K562 (cell line): ENCODE data around the gene DISC1. TPM values are rescaled to one million over a fixed set of nuclear protein-coding genes. Genes with fewer than 3 reads are reported as not detected.
A peak's percentile ranks its signal among the peaks of the same experiment; 100 is the strongest.
"Not testable (repeated sequence)": the region's sequence is repeated elsewhere in the genome, so short reads cannot be mapped to it uniquely, and the experiment has no call there.

Source experiments
- ATAC-seq: fragments of 200-7000 bp; cut with Tn5 transposase; 3 replicates; pipeline ENCODE4 v1.9.1; 2020; ENCODE audit warnings: moderate library complexity
- BruUV-seq: library from RNA; stranded (reverse); fragments of 400-500 nt; replicated peaks from 2 replicates; lab custom pipeline; 2021; lab: Mats Ljungman, UMichigan
- CTCF ChIA-PET: fragments of 300-600 bp; formaldehyde crosslinking; extraction: SDS; loops from one replicate; lab custom pipeline; 2021; ENCODE audit warnings: low intra/inter-chr PET ratio; lab: Yijun Ruan, JAX
- POLR2A ChIA-PET: fragments of 300-600, 350-650 bp; sonication (Branson Sonifier 250); formaldehyde crosslinking; extraction: SDS; loops from one replicate; lab custom pipeline; 2021; ENCODE audit warnings: antibody characterized with exemption, inconsistent platforms; lab: Yijun Ruan, JAX
- DNase-seq, 4 experiments: peaks; one replicate each; pipeline versions ENCODE4 v3.0.0 to v3.0.0-alpha.2; 2011 to 2018; ENCODE audit warnings: low spot score in 3 of 4, mixed read lengths in 3 of 4; ENCODE audit errors: extremely low read depth in 1 of 4
- FAIRE-seq: peaks from 2 replicates; lab custom pipeline; 2011; peaks lifted over from hg19 to GRCh38; lab: Jason Lieb, UNC
- H2AFZ ChIP-seq: 2 replicates; pipeline ENCODE4 v1.6.0; 2011; ENCODE audit warnings: low read depth, low read length, control low read depth, inconsistent platforms
- H3K27ac ChIP-seq: fragments of 200-600 bp; 3 replicates; pipeline ENCODE4 v1.8.0; 2011; ENCODE audit warnings: low read depth, mild to moderate bottlenecking, control low read depth, inconsistent platforms, low read length, moderate library complexity, mixed read lengths; ENCODE audit errors: extremely low read depth
- H3K27me3 ChIP-seq, 2 experiments: fragments of 300-600 bp in 1 of 2; 2 replicates in 1 of 2; 3 replicates in 1 of 2; pipeline versions ENCODE4 v1.6.0 to v1.8.0; 2011; ENCODE audit warnings: inconsistent platforms in 2 of 2, low read length in 2 of 2, mild to moderate bottlenecking in 1 of 2, mixed read lengths in 1 of 2, moderate library complexity in 1 of 2; ENCODE audit not compliant: control insufficient read depth in 2 of 2, insufficient read depth in 2 of 2
- H3K36me3 ChIP-seq: fragments of 300-600 bp; 3 replicates; pipeline ENCODE4 v1.8.0; 2011; ENCODE audit warnings: mild to moderate bottlenecking, low read length, inconsistent platforms; ENCODE audit not compliant: control insufficient read depth, insufficient read depth
- H3K4me1 ChIP-seq, 2 experiments: fragments of 200-600 bp in 1 of 2; replicated peaks in 1 of 2; 2 replicates in 1 of 2; 3 replicates in 1 of 2; pipeline versions ENCODE4 v1.5.1 to v1.8.0; 2011; ENCODE audit warnings: inconsistent platforms in 2 of 2, low read length in 2 of 2, mild to moderate bottlenecking in 1 of 2, mixed read lengths in 1 of 2, moderate library complexity in 1 of 2; ENCODE audit not compliant: control insufficient read depth in 2 of 2, insufficient read depth in 2 of 2
- H3K4me2 ChIP-seq: 2 replicates; pipeline ENCODE4 v1.6.1; 2011; ENCODE audit warnings: low read length, control low read depth, inconsistent platforms, mixed read lengths; ENCODE audit not compliant: insufficient read depth
- H3K4me3 ChIP-seq: fragments of 200-600 bp; sonication (generic), shearing (Covaris generic); 2 replicates; pipeline ENCODE4 v1.5.1; 2016; ENCODE audit warnings: control low read depth, inconsistent platforms
- H3K79me2 ChIP-seq: fragments of 200-600 bp; 3 replicates; pipeline ENCODE4 v1.8.0; 2011; ENCODE audit warnings: low read length, inconsistent platforms; ENCODE audit not compliant: control insufficient read depth, insufficient read depth
- H3K9ac ChIP-seq, 2 experiments: 2 replicates each; pipeline versions ENCODE4 v1.6.0 to v1.6.1; 2011; ENCODE audit warnings: low read depth in 2 of 2, low read length in 2 of 2, control low read depth in 1 of 2, inconsistent platforms in 1 of 2, mild to moderate bottlenecking in 1 of 2, mixed read lengths in 1 of 2; ENCODE audit not compliant: insufficient read depth in 1 of 2
- H3K9me1 ChIP-seq: one replicate; pipeline ENCODE4 v1.6.0; 2011; ENCODE audit warnings: inconsistent platforms, mild to moderate bottlenecking, low read length, moderate library complexity; ENCODE audit not compliant: control insufficient read depth, insufficient read depth
- H3K9me3 ChIP-seq: replicated peaks from 2 replicates; pipeline ENCODE4 v1.5.1; 2011; ENCODE audit warnings: low read depth, low read length, inconsistent platforms; ENCODE audit not compliant: control insufficient read depth, insufficient read depth
- H4K20me1 ChIP-seq: replicated peaks from 2 replicates; pipeline ENCODE4 v1.6.1; 2011; ENCODE audit warnings: low read length, inconsistent platforms, mixed read lengths; ENCODE audit not compliant: control insufficient read depth, insufficient read depth
- ERF ChIP-seq: fragments of 450-650 bp; formaldehyde crosslinking; IDR thresholded peaks from 2 replicates; pipeline ENCODE4 v1.4.0; 2020; ENCODE audit warnings: mild to moderate bottlenecking, mixed read lengths
- FOSL1 ChIP-seq: fragments of 200-800 bp; sonication (Bioruptor generic); conservative IDR thresholded peaks from 2 replicates; pipeline ENCODE4 v1.6.1; 2016; ENCODE audit warnings: missing genetic modification characterization, missing compliant biosample characterization
- JUN ChIP-seq, 2 experiments: sonication (generic) in 1 of 2; formaldehyde crosslinking in 1 of 2; IDR thresholded peaks; 2 replicates each; pipeline versions ENCODE4 v1.6.1 to v1.8.0; 2012 to 2022; ENCODE audit warnings: borderline replicate concordance in 2 of 2, mild to moderate bottlenecking in 2 of 2, improper control_type of control experiment in 1 of 2, low read depth in 1 of 2, low read length in 1 of 2, missing genetic modification reagents in 1 of 2
- JUND ChIP-seq, 2 experiments: IDR thresholded peaks; 2 replicates in 1 of 2; 3 replicates in 1 of 2; pipeline ENCODE4 v1.6.1; 2011; ENCODE audit warnings: borderline replicate concordance in 2 of 2, low read depth in 2 of 2, low read length in 2 of 2, improper control_type of control experiment in 1 of 2, missing biosample characterization in 1 of 2, missing genetic modification characterization in 1 of 2, missing genetic modification reagents in 1 of 2
- WGBS: fragments of 100-300 bp; shearing (Covaris generic); methylation state at CpG from one replicate; pipeline ENCODE4 v1.1.6; 2016; ENCODE audit warnings: low coverage, mixed read lengths; ENCODE audit not compliant: insufficient coverage; ENCODE audit errors: missing lambda C conversion rate; 5-methylcytosine and 5-hydroxymethylcytosine counted together
- in situ Hi-C: fragments of 300-500 bp; cut with MboI; formaldehyde crosslinking; loops from 4 replicates; pipeline ENCODE4 v1.15.0; 2018; ENCODE audit warnings: inconsistent platforms, mixed read lengths
- intact Hi-C: fragments of 100-400 bp; cut with micrococcal nuclease; formaldehyde crosslinking; loops from 2 replicates; pipeline ENCODE4 v1.14.2; 2022
- polyA plus RNA-seq, 8 experiments: library from polyadenylated mRNA; depleted of rRNA in 4 of 8; stranded (reverse) in 5 of 8; unstranded in 3 of 8; fragments of >200 nt; fragmentation: Nextera tagmentation in 2 of 8; fragmentation: Illumina TruSeq in 1 of 8; extraction: Ambion mirVana in 2 of 8; extraction: Trizol in 1 of 8; gene quantifications; 2 replicates each; pipeline versions ENCODE4 v1.2.1 to v1.2.3, GENCODE V29; 2011 to 2014; ENCODE audit warnings: inconsistent platforms in 1 of 8, missing spikeins in 1 of 8
- total RNA-seq, 7 experiments: library from RNA; depleted of rRNA in 6 of 7; stranded (reverse); fragments of >200 nt in 6 of 7; fragmentation: Illumina TruSeq in 2 of 7; extraction: Trizol in 2 of 7; gene quantifications; 2 replicates each; pipeline versions ENCODE4 v1.2.1 to v1.2.3, GENCODE V29; 2011 to 2021; ENCODE audit warnings: low replicate concordance in 1 of 7
- TF ChIP-seq, protein P1 (sequence below): fragments of 450-650 bp; IDR thresholded peaks from 2 replicates; pipeline ENCODE4 v1.7.0; 2016; ENCODE audit warnings: borderline replicate concordance
- TF ChIP-seq, protein P2 (sequence below), 2 experiments: fragments of 450-650 bp in 1 of 2; sonication (generic) in 1 of 2; formaldehyde crosslinking in 1 of 2; IDR thresholded peaks in 1 of 2; conservative IDR thresholded peaks in 1 of 2; 2 replicates each; pipeline versions ENCODE4 v1.6.1 to v1.8.1; 2016 to 2023; ENCODE audit warnings: mild to moderate bottlenecking in 2 of 2, moderate library complexity in 2 of 2, inconsistent platforms in 1 of 2, missing genetic modification reagents in 1 of 2
- TF ChIP-seq, protein P3 (sequence below): sonication (generic); formaldehyde crosslinking; IDR thresholded peaks from 2 replicates; pipeline ENCODE4 v1.4.0; 2020; ENCODE audit warnings: mild to moderate bottlenecking, missing genetic modification reagents

The DISC1 gene
- total and polyA plus RNA-seq, 9 of the 15 experiments (the other 6 are each of a cell fraction or from before 2014, with no cell fraction given), result 0.01 to 0.11 (median 0.08) TPM; not detected in 1

DNA sequence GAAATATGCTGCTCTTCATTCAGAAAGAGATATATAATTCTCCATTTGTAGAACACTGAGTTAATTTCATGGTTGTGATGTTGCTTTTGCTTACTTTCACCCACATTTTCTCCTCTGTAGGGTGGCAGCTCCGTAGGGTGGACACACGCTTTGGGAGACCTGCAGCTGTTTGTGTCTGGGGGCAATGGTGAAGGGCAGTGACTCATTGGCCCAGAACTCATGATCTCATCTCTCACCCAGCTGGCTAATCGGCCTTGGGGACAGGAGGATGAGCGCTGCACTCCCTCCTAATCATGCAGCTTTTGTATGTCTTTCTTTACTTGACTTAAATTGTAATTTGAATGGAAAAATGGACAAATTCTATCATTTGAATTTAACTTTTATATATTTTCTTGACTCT is 9.6 kb downstream of the DISC1 start:
- no TSS peak for BruUV-seq
- 1% methylated on average over 4 of the region's 4 CpGs for WGBS
- Histone ChIP-seq H3K27me3 (peaks cover 21 to 22% of the 10 kb centered on the region in 2 experiments; a peak in 4 of 5 replicates), H3K4me1 (no peaks in the 10 kb centered on the region), H3K79me2 (no peaks in the 10 kb centered on the region), H3K4me2 (no peak overlapping the region), H2AFZ (no peak overlapping the region), H3K9ac (no peak overlapping the region)
- intact Hi-C loops, result no loop called here
- FAIRE-seq (no peak), DNase-seq (no peak)
- in situ Hi-C loops, result no loop called here
- TF ChIP-seq ERF (CRISPR knock-in tag), result no peak
- TF ChIP-seq, protein P1, sequence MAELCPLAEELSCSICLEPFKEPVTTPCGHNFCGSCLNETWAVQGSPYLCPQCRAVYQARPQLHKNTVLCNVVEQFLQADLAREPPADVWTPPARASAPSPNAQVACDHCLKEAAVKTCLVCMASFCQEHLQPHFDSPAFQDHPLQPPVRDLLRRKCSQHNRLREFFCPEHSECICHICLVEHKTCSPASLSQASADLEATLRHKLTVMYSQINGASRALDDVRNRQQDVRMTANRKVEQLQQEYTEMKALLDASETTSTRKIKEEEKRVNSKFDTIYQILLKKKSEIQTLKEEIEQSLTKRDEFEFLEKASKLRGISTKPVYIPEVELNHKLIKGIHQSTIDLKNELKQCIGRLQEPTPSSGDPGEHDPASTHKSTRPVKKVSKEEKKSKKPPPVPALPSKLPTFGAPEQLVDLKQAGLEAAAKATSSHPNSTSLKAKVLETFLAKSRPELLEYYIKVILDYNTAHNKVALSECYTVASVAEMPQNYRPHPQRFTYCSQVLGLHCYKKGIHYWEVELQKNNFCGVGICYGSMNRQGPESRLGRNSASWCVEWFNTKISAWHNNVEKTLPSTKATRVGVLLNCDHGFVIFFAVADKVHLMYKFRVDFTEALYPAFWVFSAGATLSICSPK, result no peak
- TF ChIP-seq FOSL1 (tag), result peak; percentile 57
- TF ChIP-seq, protein P2, sequence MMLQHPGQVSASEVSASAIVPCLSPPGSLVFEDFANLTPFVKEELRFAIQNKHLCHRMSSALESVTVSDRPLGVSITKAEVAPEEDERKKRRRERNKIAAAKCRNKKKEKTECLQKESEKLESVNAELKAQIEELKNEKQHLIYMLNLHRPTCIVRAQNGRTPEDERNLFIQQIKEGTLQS (IDR thresholded peaks at IDR 0.05), result peak; percentile 65
- TF ChIP-seq, protein P2 (CRISPR knock-in tag; conservative IDR thresholded peaks at IDR 0.05), result no peak
- 0 out of 2 replicates have a peak, but pooled peaks have one; percentile 38 for TF ChIP-seq JUN (IDR thresholded peaks at IDR 0.05; ENCODE audit: borderline replicate concordance, low read depth, low read length)
- no peak for TF ChIP-seq JUN (CRISPR knock-in tag; IDR thresholded peaks at IDR 0.05; ENCODE audit: borderline replicate concordance)
- TF ChIP-seq, protein P3, sequence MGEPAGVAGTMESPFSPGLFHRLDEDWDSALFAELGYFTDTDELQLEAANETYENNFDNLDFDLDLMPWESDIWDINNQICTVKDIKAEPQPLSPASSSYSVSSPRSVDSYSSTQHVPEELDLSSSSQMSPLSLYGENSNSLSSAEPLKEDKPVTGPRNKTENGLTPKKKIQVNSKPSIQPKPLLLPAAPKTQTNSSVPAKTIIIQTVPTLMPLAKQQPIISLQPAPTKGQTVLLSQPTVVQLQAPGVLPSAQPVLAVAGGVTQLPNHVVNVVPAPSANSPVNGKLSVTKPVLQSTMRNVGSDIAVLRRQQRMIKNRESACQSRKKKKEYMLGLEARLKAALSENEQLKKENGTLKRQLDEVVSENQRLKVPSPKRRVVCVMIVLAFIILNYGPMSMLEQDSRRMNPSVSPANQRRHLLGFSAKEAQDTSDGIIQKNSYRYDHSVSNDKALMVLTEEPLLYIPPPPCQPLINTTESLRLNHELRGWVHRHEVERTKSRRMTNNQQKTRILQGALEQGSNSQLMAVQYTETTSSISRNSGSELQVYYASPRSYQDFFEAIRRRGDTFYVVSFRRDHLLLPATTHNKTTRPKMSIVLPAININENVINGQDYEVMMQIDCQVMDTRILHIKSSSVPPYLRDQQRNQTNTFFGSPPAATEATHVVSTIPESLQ (CRISPR knock-in tag), result no peak
- peak; percentile 41; the same call in 1 of the 2 replicates for TF ChIP-seq JUND (IDR thresholded peaks at IDR 0.05; ENCODE audit: borderline replicate concordance, low read depth, low read length)
- TF ChIP-seq JUND (tag; IDR thresholded peaks at IDR 0.05; ENCODE audit: borderline replicate concordance, low read depth, low read length), result peak; percentile 67; the same call in 2 of the 3 replicates
- TF ChIP-seq, all 486 proteins: peak for 4
- no peak overlapping the region for H3K4me3 ChIP-seq
- H4K20me1 ChIP-seq, result no peaks in the 10 kb centered on the region
- ChIA-PET POLR2A (interaction anchor here (0.8 kb wide), 1 partner anchor 9 kb away, joined by 4 read pairs; no protein-coding TSS in a partner anchor), CTCF (no interaction called here)
- ATAC-seq, result no peak; the same call in 2 of the 3 replicates
- H3K9me3 ChIP-seq, result no peaks in the 10 kb centered on the region
- H3K27ac ChIP-seq, result no peak overlapping the region
- no peaks in the 10 kb centered on the region for H3K36me3 ChIP-seq
- H3K9me1 ChIP-seq, result no peaks in the 10 kb centered on the region

DNA sequence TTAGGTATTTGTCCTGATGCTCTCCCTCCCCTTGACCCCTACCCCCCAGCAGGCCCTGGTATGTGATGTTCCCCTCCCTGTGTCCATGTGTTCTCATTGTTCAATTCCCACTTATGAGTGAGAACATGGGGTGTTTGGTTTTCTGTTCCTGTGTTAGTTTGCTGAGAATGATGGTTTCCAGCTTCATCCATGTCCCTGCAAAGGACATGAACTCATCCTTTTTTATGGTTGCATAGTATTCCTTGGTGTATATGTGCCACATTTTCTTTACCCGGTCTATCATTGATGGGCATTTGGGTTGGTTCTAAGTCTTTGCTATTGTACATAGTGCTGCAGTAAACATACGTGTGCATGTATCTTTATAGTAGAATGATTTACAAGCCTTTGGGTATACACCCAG is 10.3 kb downstream of the DISC1 start:
- H3K27me3 ChIP-seq, result peaks cover 20 to 25% of the 10 kb centered on the region in 2 experiments; a peak in 4 of 5 replicates
- H3K4me3 ChIP-seq, DNase-seq, H3K9me1 ChIP-seq, BruUV-seq, in situ Hi-C loops, H3K4me2 ChIP-seq, H3K9me3 ChIP-seq, FAIRE-seq, H3K36me3 ChIP-seq, H3K79me2 ChIP-seq, H2AFZ ChIP-seq, intact Hi-C loops, H3K4me1 ChIP-seq, H3K27ac ChIP-seq, H4K20me1 ChIP-seq, H3K9ac ChIP-seq, CTCF ChIA-PET, ATAC-seq: not testable (repeated sequence)
- 3% methylated on average over 2 of the region's 2 CpGs for WGBS
- POLR2A ChIA-PET, result interaction anchor here (0.8 kb wide), 1 partner anchor 8 kb away, joined by 4 read pairs; no protein-coding TSS in a partner anchor
